ENCODE measurements around the gene CTRB1.

DNA sequence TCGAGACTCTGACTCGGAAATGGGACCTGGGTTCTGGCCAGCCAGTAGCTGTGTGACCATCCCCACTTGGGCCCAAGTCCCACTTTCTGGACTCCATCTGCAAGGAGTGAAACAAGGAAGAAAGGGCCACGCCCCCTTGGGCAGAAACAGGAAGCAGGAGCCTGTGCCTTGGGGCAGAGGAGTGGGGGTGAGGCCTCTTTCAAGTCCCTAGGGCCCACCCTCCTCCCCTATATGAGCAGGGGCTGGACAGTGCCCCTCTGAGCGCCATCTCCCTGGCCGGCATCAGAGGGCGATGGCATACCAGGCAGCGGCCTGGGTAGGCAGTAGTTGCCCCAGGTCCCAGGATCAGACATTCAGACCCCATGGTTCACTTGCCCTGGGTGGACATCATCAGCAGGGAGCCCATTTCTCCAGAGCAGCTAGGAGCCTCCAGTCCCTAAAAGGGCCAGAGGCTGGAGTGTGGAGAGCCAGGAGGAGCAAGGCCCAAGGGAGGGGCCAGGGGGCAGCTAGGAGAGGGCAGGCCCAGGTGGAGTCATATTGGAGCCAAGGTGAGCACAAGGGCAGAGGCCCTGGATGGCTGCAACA is 25.5 kb downstream of the CTRB1 start:
- TF ChIP-seq, protein P1, sequence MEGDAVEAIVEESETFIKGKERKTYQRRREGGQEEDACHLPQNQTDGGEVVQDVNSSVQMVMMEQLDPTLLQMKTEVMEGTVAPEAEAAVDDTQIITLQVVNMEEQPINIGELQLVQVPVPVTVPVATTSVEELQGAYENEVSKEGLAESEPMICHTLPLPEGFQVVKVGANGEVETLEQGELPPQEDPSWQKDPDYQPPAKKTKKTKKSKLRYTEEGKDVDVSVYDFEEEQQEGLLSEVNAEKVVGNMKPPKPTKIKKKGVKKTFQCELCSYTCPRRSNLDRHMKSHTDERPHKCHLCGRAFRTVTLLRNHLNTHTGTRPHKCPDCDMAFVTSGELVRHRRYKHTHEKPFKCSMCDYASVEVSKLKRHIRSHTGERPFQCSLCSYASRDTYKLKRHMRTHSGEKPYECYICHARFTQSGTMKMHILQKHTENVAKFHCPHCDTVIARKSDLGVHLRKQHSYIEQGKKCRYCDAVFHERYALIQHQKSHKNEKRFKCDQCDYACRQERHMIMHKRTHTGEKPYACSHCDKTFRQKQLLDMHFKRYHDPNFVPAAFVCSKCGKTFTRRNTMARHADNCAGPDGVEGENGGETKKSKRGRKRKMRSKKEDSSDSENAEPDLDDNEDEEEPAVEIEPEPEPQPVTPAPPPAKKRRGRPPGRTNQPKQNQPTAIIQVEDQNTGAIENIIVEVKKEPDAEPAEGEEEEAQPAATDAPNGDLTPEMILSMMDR (IDR thresholded peaks at IDR 0.05), result no peak
- TF ChIP-seq POLR2A (IDR thresholded peaks at IDR 0.05), result no peak
